ENCODE results near the gene GLUL. TPM values are rescaled to one million over a fixed set of nuclear protein-coding genes. Genes with fewer than 3 reads are reported as not detected.
"Not testable (repeated sequence)": the region's sequence is repeated elsewhere in the genome, so short reads cannot be mapped to it uniquely, and the experiment has no call there.

The GLUL gene
- total RNA-seq, 2 donors from 2014 or later = 159 to 236 TPM

DNA sequence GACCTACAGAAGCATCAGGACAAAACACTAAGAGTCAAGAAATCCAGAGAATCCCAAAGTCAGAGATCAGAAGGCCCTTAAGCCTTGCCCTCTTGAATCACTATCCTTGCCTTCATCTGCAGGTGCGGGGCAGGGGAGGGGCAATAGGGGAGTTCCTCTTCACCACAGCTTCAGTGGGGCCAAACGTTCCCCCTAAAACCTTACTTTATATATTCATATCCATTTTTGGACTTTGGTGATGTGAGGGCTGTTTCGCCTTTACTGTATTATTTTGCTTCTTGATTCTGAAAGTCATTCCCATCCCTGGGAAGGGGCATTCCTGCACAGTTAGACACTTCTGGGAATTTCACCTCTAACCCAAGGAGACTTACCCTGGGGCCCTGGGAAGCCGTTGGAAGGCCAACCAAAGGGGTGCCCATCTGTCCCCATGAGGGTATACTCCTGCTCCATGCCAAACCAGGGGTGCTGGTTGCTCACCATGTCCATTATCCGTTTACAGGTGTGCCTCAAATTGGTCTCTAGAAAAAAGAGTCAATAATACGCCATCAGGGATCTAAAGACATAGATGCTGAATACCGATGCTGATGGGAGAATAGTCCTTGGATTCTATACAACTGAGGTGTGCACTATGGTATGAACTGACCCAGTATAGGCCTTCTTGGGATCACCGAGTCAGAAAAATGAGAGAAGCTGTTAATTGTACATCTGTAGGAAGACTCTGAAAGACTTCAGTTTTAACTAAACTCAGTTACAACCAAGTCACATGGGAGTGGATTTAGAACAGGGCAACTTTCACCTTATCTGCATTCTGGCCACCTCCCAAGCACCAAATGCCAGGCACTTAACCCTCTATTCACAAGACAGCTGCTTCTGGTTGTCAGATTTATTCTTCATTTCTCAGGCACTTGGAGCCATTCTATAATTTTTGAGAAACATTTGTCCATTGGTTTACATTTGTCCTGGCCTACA is 5.4 kb downstream of the GLUL start:
- H3K27ac Mint-ChIP-seq = no peak overlapping the region
- no peaks in the 10 kb centered on the region for H3K9me3 Mint-ChIP-seq
- H3K4me3 Mint-ChIP-seq = no peak overlapping the region
- H3K4me1 Mint-ChIP-seq = peaks cover 8% of the 10 kb centered on the region
- H3K27me3 Mint-ChIP-seq = no peaks in the 10 kb centered on the region
- ATAC-seq (replicated peaks) = no peak
- H3K36me3 Mint-ChIP-seq (ENCODE audit: low read depth) = peaks cover 84% of the 10 kb centered on the region

DNA sequence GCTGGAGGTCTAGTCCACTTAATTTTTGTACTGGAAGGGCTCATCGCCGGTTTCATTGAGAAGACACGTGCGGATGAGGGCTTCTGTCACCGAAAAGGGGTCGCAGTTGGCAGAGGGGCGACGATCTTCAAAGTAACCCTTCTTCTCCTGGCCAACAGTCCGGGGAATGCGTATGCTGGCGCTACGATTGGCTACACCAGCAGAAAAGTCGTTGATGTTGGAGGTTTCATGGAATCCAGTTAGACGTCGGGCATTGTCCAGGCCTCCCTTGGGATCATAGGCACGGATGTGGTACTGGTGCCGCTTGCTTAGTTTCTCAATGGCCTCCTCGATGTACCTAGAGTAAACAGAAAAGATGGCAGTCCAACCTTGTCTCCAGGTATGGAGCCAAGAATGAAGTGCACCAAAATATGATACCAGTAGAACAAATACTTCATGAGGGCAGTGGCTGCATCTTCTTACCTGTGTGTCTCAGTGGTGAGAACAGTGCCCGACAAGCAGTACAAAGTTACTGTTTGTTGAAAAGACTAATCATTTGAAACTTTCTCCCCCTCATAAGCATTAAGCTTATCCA is 7.1 kb downstream of the GLUL start:
- Mint-ChIP-seq H3K36me3 (ENCODE audit: low read depth) (peaks cover 69% of the 10 kb centered on the region), H3K9me3 (no peaks in the 10 kb centered on the region), H3K27ac (no peak overlapping the region), H3K4me1 (peaks cover under 1% of the 10 kb centered on the region), H3K27me3 (no peaks in the 10 kb centered on the region), H3K4me3 (no peak overlapping the region)
- ATAC-seq (replicated peaks) = no peak

DNA sequence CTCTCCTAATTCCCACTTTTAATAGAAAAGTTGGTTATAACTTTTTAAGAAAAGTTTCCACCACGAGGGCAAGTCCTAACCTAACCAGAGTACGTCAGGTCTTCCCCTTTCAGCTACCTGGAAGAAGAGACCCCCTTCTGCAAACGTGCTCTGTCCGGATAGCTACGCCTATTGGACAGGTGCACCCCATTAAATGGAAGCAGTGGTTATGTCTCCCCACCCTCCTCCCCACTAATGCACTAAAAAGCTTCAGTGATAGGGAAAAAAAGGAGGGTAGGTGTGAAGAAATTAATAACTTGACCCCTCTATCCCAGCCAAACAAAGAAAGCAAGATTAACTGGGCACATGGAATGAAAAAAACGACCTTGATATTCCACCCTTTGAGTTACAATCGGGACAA is 7.7 kb downstream of the GLUL start:
- H3K4me3 Mint-ChIP-seq = no peak overlapping the region
- H3K27ac Mint-ChIP-seq = no peak overlapping the region
- peaks cover 63% of the 10 kb centered on the region for H3K36me3 Mint-ChIP-seq (ENCODE audit: low read depth)
- no peaks in the 10 kb centered on the region for H3K9me3 Mint-ChIP-seq
- ATAC-seq (replicated peaks) = no peak
- no peaks in the 10 kb centered on the region for H3K27me3 Mint-ChIP-seq
- H3K4me1 Mint-ChIP-seq = no peaks in the 10 kb centered on the region

DNA sequence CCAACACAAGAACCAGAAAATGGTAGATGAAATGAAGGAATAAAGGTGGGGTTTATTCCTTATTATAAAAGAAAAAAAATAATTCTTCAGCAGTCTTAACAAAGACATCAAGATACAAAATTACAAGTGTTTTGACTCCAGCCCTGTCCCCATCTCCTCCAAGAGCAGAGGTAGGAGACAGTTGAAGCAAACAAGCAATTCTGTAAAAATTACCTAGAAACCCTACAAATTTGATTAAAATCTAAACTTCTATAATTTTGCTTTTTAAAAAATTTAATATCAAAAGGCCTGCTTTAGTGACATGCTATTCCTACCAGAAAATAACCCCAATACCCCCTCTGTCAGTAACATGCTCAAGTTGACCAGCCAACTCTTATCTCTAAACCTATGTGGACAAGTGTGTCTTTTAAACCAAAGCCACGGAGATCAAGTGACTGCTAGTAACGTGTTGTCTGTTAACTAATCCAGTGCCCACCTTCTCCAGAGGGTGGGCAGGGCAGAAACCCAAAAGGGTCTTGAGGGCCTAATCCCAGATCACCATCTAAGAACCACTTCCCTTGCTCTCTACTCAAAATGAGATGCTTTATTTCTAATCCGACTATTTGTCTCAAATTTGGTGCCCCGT is 8.4 kb downstream of the GLUL start:
- Mint-ChIP-seq H3K9me3 (no peaks in the 10 kb centered on the region), H3K36me3 (ENCODE audit: low read depth) (peaks cover 56% of the 10 kb centered on the region), H3K4me1 (no peaks in the 10 kb centered on the region), H3K27ac (no peak overlapping the region), H3K4me3 (no peak overlapping the region), H3K27me3 (no peaks in the 10 kb centered on the region)
- no peak for ATAC-seq (replicated peaks)

DNA sequence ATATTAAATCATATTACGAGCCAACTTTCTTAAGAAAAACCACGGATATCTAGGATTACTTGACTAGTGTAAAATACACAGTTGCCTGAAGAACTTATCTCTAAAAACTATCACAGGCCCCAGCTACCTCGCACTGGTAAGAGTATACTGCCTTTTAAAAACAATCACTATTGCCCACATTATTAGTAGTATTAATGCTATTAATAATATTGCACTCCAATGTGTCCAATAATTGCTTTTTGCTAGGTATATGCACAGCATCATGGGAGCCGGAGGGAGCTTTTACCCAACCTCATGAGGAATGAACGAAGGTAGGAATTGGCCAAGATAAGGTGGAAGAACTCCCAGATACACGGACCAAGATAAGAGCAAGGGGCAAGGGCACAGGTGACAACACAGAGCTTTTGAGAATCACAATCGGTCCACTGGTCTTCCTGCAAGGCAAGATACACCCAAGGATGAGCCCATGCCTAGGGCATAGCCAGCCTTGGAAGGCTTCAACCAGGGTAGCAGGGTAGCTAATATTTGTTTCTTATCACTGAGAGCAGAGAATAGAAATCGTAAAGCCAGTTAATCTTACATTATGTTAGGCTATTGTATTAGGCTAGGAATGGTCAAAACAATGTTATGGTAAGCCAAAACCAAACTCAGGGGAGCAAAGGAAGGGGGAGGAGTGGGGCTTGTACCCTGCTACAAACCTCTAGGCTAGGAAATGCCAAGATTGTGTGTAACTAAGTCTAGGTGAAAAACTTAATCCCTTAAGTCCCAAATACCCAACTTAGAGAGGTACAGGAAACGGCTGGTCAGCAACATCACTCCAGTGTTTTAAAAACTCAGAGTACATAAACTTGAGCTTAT is 9.4 kb downstream of the GLUL start:
- Mint-ChIP-seq H3K27me3 (no peaks in the 10 kb centered on the region), H3K4me1 (no peaks in the 10 kb centered on the region), H3K4me3 (no peak overlapping the region), H3K9me3 (no peaks in the 10 kb centered on the region), H3K36me3 (ENCODE audit: low read depth) (peaks cover 46% of the 10 kb centered on the region), H3K27ac (no peak overlapping the region)
- no peak for ATAC-seq (replicated peaks)

DNA sequence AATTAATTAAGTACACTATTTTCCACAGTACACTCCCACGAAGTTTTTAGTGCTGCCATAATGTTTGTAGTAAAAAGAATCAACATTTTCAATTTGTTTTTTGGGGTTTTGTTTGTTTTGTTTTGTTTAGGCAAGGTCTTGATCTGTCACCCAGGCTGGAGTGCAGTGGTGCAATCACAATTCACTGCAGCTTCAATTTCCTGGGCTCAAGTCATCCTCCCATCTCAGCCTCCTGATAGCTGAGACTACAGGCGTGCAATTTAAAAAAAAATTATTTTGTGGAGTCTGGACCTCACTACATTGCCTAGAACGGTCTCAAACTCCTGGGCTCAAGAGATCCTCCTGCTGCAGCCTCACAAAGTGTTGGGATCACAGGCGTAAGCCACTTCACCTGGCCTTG is 11.4 kb downstream of the GLUL start:
- no peaks in the 10 kb centered on the region for H3K9me3 Mint-ChIP-seq
- no peak overlapping the region for H3K27ac Mint-ChIP-seq
- no peak for ATAC-seq (replicated peaks)
- no peaks in the 10 kb centered on the region for H3K27me3 Mint-ChIP-seq
- no peaks in the 10 kb centered on the region for H3K4me1 Mint-ChIP-seq
- peaks cover 26% of the 10 kb centered on the region for H3K36me3 Mint-ChIP-seq (ENCODE audit: low read depth)
- H3K4me3 Mint-ChIP-seq = no peak overlapping the region

DNA sequence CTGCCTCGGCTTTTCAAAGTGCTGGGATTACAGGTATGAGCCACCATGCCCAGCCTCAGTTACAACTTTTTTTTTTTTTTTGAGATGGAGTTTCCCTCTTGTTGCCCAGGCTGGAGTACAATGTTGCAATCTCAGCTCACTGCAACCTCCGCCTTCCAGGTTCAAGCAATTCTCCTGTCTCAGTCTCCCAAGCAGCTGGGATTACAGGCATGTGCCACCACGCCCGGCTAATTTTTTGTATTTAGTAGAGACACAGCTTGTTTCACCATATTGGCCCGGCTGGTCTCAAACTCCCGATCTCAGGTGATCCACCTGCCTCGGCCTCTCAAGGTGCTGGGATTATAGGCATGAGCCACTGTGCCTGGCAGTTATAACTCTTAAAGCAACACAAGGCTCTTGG is 11.8 kb downstream of the GLUL start:
- H3K36me3 Mint-ChIP-seq (ENCODE audit: low read depth) = peaks cover 23% of the 10 kb centered on the region
- H3K4me3 Mint-ChIP-seq; H3K27ac Mint-ChIP-seq; H3K4me1 Mint-ChIP-seq; ATAC-seq (replicated peaks); H3K27me3 Mint-ChIP-seq; H3K9me3 Mint-ChIP-seq: not testable (repeated sequence)

DNA sequence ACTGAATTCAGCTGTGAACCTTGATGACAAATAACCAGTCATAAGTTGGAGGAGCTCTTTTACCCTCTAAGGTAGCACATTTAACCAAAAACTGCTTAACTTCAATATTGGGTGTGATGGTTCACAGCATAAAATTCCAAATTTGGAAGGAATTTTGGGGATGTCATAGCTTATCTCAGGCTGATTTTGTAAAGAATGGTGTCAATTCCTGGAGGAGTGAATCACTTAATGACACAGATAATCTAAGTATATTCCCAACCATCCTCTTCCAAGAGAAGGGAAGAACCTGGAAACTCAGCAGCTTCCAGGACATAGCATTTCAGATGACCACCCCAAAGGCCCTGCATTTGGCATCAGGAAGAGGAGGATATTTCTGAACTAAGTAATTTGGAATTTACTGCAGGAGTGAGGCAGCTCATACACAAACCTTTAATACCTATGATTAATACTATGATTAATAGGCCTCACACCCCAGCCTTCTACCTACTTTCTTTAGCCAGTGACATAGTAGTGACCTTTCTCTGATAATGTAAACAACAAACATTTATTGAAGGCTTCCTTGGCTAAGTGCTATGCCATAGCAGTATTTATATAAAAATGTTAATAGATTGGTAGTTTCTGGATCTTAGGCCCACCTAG is 14.5 kb downstream of the GLUL start:
- no peak for ATAC-seq (replicated peaks)
- Mint-ChIP-seq H3K36me3 (ENCODE audit: low read depth) (no peaks in the 10 kb centered on the region), H3K27me3 (no peaks in the 10 kb centered on the region), H3K27ac (no peak overlapping the region), H3K9me3 (no peaks in the 10 kb centered on the region), H3K4me3 (no peak overlapping the region), H3K4me1 (no peaks in the 10 kb centered on the region)

DNA sequence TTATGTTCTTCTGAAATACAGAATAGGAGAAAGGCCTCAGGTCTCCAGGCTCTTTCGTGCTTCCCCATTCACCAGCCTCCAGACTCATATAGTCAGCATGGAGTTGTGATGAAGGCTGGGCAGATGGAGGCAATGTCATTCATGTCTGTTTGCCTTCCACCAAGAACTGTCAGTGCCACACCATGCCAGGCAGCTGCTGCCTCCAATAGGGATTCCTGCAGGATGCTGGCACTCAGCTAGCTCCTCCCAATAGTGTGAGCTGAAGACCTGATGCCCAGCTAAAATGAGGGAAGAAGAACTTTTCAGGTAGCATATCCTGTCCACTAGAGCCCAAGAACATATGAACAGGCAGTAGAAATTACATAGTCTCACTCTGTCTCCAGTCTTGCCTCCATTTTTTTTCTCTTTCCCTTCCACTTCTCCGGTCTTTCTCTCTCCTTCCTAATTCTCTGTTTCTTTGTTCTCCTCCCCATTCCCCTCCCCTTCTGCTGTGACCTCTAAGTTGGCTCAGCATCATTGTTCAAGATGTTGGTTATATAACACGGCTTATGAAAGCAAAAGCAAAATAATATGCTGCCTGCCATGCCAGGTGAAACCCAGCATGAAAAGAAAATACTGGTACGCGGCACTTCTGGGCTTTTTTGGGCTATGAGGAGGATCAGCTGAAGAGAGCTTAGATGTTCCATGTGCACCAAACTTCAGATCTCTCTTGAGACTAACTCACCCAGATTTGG is 17.3 kb downstream of the GLUL start:
- no peaks in the 10 kb centered on the region for H3K36me3 Mint-ChIP-seq (ENCODE audit: low read depth)
- no peak overlapping the region for H3K4me3 Mint-ChIP-seq
- H3K4me1 Mint-ChIP-seq = no peaks in the 10 kb centered on the region
- ATAC-seq (replicated peaks) = no peak
- H3K9me3 Mint-ChIP-seq = no peaks in the 10 kb centered on the region
- H3K27ac Mint-ChIP-seq = no peak overlapping the region
- H3K27me3 Mint-ChIP-seq = no peaks in the 10 kb centered on the region

DNA sequence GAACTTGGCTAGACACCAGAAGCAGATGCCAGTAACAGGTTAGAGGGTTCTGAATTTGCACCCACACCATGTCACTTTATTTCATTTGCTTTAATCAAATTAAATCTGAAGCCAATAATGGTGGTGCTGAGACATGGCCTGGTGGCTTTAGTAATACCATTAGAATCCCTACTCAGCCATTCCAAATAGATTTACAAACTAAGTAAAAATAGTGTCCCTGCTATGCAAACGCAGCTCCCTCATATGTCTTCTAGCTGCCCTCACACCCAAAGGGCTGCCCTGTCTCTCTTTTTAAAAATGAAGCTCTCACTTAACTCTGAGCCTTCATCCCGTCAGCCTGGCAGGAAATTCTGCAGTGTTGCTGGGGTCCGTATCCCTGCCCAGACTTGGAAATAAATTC is 21.1 kb downstream of the GLUL start:
- H3K9me3 Mint-ChIP-seq = no peaks in the 10 kb centered on the region

DNA sequence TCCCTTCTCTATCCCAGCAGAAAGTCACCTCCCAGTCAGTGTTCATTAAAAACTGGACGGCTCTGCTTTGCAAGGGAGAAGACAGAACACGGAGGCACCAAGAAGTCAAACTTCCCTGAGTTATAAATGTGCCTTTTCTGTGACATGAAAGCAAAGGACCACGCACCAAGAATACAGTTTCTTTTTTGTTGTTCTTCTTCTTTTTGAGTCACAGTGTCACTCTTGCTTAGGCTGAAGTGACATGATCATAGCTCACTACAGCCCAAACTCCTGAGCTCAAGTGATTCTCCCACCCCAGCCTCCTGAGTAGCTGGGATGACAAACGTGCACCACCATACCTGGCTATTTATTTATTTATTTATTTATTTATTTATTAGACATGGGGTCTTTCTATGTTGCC is 22.7 kb downstream of the GLUL start:
- no peak for ATAC-seq (replicated peaks)

More for the DNA sequence above, 21.1 kb downstream of the GLUL start:
- H3K4me3 Mint-ChIP-seq = no peak overlapping the region
- H3K4me1 Mint-ChIP-seq = no peaks in the 10 kb centered on the region
- H3K36me3 Mint-ChIP-seq (ENCODE audit: low read depth) = no peaks in the 10 kb centered on the region
- peaks cover 1% of the 10 kb centered on the region for H3K27me3 Mint-ChIP-seq
- no peak for ATAC-seq (replicated peaks)
- H3K27ac Mint-ChIP-seq = no peak overlapping the region

DNA sequence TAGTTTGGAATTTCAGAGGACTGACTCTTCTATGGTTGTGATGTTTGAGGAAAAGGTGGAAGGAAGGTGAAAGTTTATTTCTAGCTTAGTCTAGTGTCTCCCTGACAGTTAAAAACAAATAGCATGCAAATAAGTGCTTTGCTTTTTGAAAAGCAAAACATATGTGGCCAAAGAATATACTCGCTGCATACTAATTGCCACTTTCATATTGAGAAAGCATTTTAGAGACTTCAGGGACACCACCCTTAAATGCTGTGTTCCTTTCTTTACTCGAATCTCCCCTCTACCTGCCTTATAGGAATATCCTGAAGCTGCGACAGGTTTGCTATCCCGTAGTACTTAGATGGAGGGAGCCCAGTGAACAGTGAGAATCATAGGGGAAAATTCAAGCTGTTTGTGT is 23.2 kb downstream of the GLUL start:
- H3K4me3 Mint-ChIP-seq = no peak overlapping the region
- H3K27ac Mint-ChIP-seq = no peak overlapping the region
- no peaks in the 10 kb centered on the region for H3K9me3 Mint-ChIP-seq
- no peaks in the 10 kb centered on the region for H3K4me1 Mint-ChIP-seq
- peaks cover 7% of the 10 kb centered on the region for H3K27me3 Mint-ChIP-seq
- no peak for ATAC-seq (replicated peaks)
- no peaks in the 10 kb centered on the region for H3K36me3 Mint-ChIP-seq (ENCODE audit: low read depth)

More for the DNA sequence above, 22.7 kb downstream of the GLUL start:
- no peak overlapping the region for H3K27ac Mint-ChIP-seq
- H3K27me3 Mint-ChIP-seq = peaks cover 7% of the 10 kb centered on the region
- H3K4me3 Mint-ChIP-seq = no peak overlapping the region
- no peaks in the 10 kb centered on the region for H3K9me3 Mint-ChIP-seq
- H3K4me1 Mint-ChIP-seq = no peaks in the 10 kb centered on the region
- H3K36me3 Mint-ChIP-seq (ENCODE audit: low read depth) = no peaks in the 10 kb centered on the region

DNA sequence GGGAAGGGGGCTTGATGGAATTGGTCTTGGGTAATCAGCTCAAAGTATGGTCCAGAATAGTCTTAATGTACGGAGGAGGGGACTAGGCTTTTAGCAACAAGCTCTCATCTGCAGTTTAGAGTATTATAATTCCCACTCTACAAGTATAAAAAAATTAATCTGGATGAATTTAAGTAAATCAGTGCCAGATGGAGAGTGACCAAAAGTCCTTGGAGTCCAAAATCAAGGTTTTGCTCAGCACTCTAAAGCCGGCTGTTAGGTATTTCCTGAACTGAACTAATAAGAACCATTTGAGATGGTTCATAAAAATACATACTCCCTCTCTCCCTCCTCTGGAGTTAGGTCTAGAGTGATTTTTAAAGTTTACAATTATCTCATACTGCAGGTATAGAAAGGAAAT is 23.7 kb downstream of the GLUL start:
- no peak overlapping the region for H3K4me3 Mint-ChIP-seq
- H3K27ac Mint-ChIP-seq = no peak overlapping the region
- H3K27me3 Mint-ChIP-seq = peaks cover 7% of the 10 kb centered on the region
- H3K9me3 Mint-ChIP-seq = no peaks in the 10 kb centered on the region
- ATAC-seq (replicated peaks) = no peak
- H3K36me3 Mint-ChIP-seq (ENCODE audit: low read depth) = no peaks in the 10 kb centered on the region
- no peaks in the 10 kb centered on the region for H3K4me1 Mint-ChIP-seq

All from activated T-helper 17 cell treated with anti-CD3 and anti-CD28 coated beads, Interleukin-2, amount 50 U/mL, for 72 hours (primary cell).